ENCODE results near the gene LRRC32. TPM values are rescaled to one million over a fixed set of nuclear protein-coding genes. Genes with fewer than 3 reads are reported as not detected.
A peak's percentile ranks its signal among the peaks of the same experiment; 100 is the strongest.

The LRRC32 gene
- total and polyA plus RNA-seq, 7 donors: 0.69 to 30.7 (median 10.9) TPM

GRCh38 chr11:76682106-76682505, 11.6 kb upstream of the LRRC32 start:
- Histone ChIP-seq H3K4me1 (peaks cover 0 to 15% (median 10%) of the 10 kb centered on the region in 4 donors), H3K27me3 (no peaks in the 10 kb centered on the region), H3K36me3 (no peaks in the 10 kb centered on the region), H3K4me3 (no peak overlapping the region), H3K9me3 (no peaks in the 10 kb centered on the region), H3K27ac (no peak overlapping the region)
- no peak for DNase-seq
- WGBS, 2 donors: 92 to 97% methylated on average over 2 of the region's 2 CpGs
- TF ChIP-seq CTCF (IDR thresholded peaks at IDR 0.05): no peak
- no peak for TF ChIP-seq POLR2A (IDR thresholded peaks at IDR 0.05)
- TF ChIP-seq EP300 (IDR thresholded peaks at IDR 0.05): no peak
- no peak for TF ChIP-seq POLR2AphosphoS5 (IDR thresholded peaks at IDR 0.05)
- intact Hi-C loops (cut with DNase I): no loop called here

GRCh38 chr11:76680518-76681425, 10.2 kb upstream of the LRRC32 start:
- intact Hi-C loops (cut with DNase I): loop anchor here (1.0 kb wide), 1 partner anchor 129 kb away; no protein-coding TSS in a partner anchor
- H3K36me3 ChIP-seq: no peaks in the 10 kb centered on the region
- no peak overlapping the region for H3K4me3 ChIP-seq
- H3K9me3 ChIP-seq: no peaks in the 10 kb centered on the region
- no peak for TF ChIP-seq POLR2AphosphoS5 (IDR thresholded peaks at IDR 0.05)
- TF ChIP-seq CTCF (IDR thresholded peaks at IDR 0.05): peak; percentile 73 to 84 (median 76)
- H3K27ac ChIP-seq: no peak overlapping the region
- H3K27me3 ChIP-seq: no peaks in the 10 kb centered on the region
- peak; percentile 86 for DNase-seq
- peaks cover 0 to 15% (median 11%) of the 10 kb centered on the region in 4 donors for H3K4me1 ChIP-seq
- WGBS, 2 donors: 33 to 34% methylated on average over 22 of the region's 22 CpGs

GRCh38 chr11:76678321-76678720, 7.8 kb upstream of the LRRC32 start:
- H3K27me3 ChIP-seq: no peaks in the 10 kb centered on the region
- WGBS, 2 donors: 65 to 91% methylated on average over 8 of the region's 8 CpGs
- no peak overlapping the region for H3K27ac ChIP-seq
- TF ChIP-seq POLR2AphosphoS5 (IDR thresholded peaks at IDR 0.05) (no peak), CTCF (IDR thresholded peaks at IDR 0.05) (no peak), POLR2A (IDR thresholded peaks at IDR 0.05) (no peak), EP300 (IDR thresholded peaks at IDR 0.05) (no peak)
- no peaks in the 10 kb centered on the region for H3K36me3 ChIP-seq
- intact Hi-C loops (cut with DNase I): loop anchor here (5.0 to 10.0 kb wide), 3 partner anchors 101 to 474 kb away; partner anchors contain the start of genes EMSY and WNT11
- H3K4me3 ChIP-seq: no peak overlapping the region
- H3K9me3 ChIP-seq: no peaks in the 10 kb centered on the region
- no peak for DNase-seq
- H3K4me1 ChIP-seq: peaks cover 0 to 15% (median 11%) of the 10 kb centered on the region in 4 donors

GRCh38 chr11:76677458-76677765, 6.9 kb upstream of the LRRC32 start:
- Histone ChIP-seq H3K36me3 (no peaks in the 10 kb centered on the region), H3K27me3 (no peaks in the 10 kb centered on the region), H3K27ac (no peak overlapping the region), H3K4me3 (no peak overlapping the region), H3K9me3 (no peaks in the 10 kb centered on the region), H3K4me1 (peaks cover 0 to 15% (median 11%) of the 10 kb centered on the region in 4 donors)
- DNase-seq: no peak
- intact Hi-C loops (cut with DNase I): loop anchor here (5.0 to 10.0 kb wide), 3 partner anchors 100 to 473 kb away; partner anchors contain the start of genes EMSY and WNT11
- TF ChIP-seq POLR2AphosphoS5 (IDR thresholded peaks at IDR 0.05) (no peak), EP300 (IDR thresholded peaks at IDR 0.05) (no peak), CTCF (IDR thresholded peaks at IDR 0.05) (no peak), POLR2A (IDR thresholded peaks at IDR 0.05) (no peak)

All from sigmoid colon (tissue), 7 donors.